HG02610 (cell line): ENCODE data around the gene GPR3.
"Not testable (repeated sequence)": the region's sequence is repeated elsewhere in the genome, so short reads cannot be mapped to it uniquely, and the experiment has no call there.

ENCODE experiments used
- ATAC-seq: cut with Tn5 transposase; IDR thresholded peaks from one replicate; pipeline ENCODE4 v1.9.1; 2021; ENCODE audit warnings: mild to moderate bottlenecking, moderate library complexity; ENCODE audit not compliant: unreplicated experiment

The GPR3 gene

GRCh38 chr1:27377760-27378495, 14.5 kb upstream of the GPR3 start:
- ATAC-seq = no peak

GRCh38 chr1:27379564-27380122, 12.8 kb upstream of the GPR3 start:
- ATAC-seq = no peak

DNA sequence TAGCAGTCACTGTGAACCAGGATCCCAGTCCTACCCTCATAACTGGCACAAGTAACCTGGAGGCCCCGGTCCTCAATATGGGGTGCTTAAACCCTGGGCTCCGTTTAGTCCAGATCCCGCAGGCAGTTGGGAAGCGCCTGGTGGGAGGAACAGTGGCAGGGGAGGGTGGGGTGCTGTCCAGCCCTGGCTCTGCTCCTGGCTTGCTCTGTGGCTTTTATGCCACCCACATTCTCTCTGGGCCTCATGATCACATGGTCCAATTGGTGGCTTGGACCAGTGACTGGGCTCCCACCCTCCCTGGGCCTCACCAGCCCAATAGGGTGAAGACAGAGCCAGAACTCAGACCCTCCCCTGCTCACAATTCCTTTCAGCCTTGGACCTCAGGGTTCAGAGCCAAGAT, 12.2 kb upstream of the GPR3 start:
- no peak for ATAC-seq

DNA sequence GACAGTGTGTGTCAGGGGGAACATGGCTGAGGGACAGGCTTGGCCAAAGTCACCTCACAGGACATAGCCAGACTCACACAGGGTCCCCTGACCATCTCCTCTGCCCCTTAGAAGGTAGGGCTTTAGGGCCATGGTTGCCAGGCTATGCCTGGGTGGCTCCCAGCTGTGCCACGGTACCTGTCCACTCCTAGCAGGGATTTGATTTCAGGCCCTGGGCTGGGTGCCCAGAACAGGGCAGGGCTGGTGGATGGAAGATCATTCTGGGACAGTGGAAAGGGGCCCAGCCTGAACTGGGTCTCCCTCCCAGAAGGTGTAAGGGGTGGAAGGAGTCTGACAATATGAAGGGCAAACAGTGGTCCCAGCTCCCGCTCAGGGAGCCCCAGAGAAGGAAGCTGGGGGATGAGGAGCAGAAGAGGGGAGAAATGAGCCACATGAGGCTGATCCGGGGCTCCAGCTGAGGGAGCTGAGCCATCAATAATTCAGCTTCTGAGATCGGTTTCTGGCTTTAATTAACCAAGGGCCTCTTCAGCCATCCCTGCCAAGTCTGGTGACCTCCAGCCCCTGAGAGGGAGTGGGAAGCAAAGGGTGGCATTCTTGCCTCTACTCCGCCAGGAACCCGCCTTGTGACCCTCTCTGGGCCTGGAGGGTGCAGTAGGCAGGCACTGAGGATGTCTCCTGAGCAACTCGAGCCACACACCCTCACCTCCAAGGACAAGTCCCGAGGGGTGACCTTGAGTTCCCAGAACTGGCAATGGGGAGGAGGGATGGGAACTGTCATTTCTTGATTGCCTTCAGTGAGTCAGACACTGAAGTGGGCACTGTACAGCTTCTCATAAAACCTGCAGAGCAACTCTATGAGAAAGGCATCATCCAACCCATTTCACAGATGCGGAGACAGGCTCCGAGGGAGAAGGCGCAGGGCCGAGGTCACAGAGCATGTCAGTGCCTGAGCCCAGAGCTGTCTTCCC, 11.4 kb upstream of the GPR3 start:
- ATAC-seq = no peak

GRCh38 chr1:27381969-27382762, 10.3 kb upstream of the GPR3 start:
- ATAC-seq = no peak

GRCh38 chr1:27383039-27383605, 9.3 kb upstream of the GPR3 start, which contains the start of gene CD164L2:
Gene CD164L2 (minus strand): TSS chr1:27383333. CDS start chr1:27383239, 94 bp downstream.
- no peak for ATAC-seq

DNA sequence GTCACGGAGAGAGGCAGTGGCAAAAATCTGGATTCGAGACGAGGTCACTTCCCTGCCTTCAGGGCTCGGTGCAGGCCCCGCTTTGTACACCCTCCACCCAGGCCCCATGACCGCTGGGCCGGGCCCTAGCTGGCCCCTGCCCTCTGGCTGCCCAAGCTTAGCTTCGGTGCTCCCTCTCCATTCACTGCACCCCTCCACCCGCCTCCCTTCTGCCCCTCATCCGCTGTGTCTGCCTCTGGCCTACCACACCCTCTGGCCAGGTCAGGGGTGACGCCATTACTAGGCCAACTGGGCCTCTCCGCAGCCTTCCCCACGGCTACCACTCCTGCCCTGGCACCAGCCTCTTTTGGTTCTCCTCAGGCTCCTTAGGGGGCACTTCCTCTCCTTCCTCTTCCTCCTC, 8.8 kb upstream of the GPR3 start:
- ATAC-seq = no peak

DNA sequence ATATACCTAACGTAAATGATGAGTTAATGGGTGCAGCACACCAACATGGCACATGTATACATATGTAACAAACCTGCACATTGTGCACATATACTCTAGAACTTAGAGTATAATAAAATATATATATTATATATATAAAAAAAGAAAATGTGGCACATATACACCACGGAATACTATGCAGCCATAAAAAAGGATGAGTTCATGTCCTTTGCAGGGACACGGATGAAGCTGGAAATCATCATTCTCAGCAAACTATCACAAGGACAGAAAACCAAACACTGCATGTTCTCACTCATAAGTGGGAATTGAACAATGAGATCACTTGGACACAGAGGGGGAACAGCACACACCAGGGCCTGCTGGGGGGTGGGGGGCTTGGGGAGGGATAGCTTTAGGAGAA, 7.6 kb upstream of the GPR3 start:
- ATAC-seq = not testable (repeated sequence)

GRCh38 chr1:27388337-27389005, 4.0 kb upstream of the GPR3 start:
- no peak for ATAC-seq

DNA sequence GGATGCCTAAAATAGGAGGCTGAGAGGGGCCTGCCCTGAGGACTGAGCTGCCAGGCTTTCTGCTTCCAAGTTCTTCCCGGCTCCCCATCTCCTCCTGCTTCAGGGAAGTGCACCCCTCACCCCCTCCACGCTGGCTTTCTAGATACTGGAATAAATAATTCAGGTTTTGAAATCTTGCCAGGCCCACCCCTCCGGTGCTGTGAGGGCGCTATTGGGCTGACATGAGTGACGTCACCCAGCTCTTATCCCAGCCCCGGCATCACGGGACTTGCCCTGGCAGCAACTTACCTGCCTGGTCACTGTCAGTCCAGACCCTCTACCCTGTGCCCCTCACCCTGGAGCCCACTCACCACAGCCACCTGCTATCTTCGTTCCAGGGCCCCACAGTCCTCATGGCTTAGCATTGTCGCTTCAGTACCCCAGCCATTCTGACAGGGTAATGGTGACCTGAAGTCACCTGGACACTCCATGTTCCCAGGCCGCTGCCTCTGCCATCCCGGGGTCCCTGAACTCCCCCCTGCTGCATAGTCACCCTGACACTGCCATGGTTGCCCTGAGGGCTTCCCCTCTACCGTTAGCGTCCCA, 819 bp upstream of the GPR3 start:
- ATAC-seq = no peak

GRCh38 chr1:27392778-27393635, 585 bp downstream of the GPR3 start:
- ATAC-seq = no peak

- no peak for ATAC-seq
Measured at GRCh38 chr1:27393641-27394281, 1.3 kb downstream of the GPR3 start.

DNA sequence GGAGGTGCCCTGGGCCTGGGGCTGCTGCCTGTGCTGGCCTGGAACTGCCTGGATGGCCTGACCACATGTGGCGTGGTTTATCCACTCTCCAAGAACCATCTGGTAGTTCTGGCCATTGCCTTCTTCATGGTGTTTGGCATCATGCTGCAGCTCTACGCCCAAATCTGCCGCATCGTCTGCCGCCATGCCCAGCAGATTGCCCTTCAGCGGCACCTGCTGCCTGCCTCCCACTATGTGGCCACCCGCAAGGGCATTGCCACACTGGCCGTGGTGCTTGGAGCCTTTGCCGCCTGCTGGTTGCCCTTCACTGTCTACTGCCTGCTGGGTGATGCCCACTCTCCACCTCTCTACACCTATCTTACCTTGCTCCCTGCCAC, 1.8 kb downstream of the GPR3 start:
- ATAC-seq = no peak

DNA sequence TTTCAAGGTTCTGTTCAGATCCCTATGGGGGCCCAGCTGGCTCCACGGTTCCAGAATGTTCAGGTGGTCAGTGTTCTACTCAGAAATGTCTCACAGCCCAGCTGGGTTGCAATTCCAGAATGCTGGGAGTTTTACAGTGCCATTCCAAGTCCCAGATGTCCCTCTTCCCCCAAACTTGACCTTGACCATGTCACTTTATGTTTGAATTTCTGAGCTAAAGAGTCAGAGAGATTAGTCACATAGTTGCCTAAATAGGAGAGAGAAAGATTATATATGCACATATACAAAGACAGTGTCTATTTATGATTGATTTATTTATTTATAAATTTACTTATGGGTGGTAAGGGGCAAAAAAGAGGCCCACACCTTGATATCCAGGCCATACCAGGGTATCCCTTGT, 2.5 kb downstream of the GPR3 start:
- ATAC-seq = no peak

DNA sequence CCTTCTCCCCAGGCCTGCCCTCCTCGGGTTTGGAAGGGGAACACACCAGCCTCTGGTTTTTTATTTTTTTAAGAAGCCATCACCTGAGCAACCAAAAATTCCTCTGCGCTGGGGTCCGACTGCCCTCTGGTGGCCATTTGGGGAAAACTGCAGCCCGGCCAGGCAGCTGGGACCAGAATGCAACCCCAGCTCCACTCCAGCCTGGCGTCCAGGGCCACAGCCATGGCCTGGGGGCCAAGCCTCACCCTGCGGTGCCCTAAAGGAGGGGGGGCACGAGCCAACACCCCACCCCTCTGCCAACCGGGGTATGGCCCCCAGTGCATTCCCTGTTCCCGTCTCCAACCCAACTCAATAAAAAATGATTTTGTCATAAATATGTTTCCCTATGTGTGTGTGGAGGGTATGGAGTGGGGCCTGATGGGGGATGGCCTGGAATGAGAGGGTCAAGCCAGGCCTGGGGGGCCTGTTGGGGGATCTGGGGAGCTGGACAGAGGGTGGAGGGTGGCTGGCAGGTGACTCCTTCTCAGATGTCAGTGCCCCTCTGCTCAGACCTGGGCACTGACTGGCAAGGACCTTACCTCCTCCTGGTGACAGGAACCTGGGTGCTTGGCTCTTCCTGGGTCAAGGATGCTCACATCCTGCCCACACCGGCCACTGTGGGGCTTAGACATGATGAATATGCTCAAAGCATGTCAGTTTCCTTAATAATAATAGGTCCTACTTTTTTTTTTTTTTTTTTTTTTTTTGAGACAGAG, 3.2 kb downstream of the GPR3 start:
- ATAC-seq = no peak

GRCh38 chr1:27397110-27397509, 4.7 kb downstream of the GPR3 start:
- no peak for ATAC-seq

DNA sequence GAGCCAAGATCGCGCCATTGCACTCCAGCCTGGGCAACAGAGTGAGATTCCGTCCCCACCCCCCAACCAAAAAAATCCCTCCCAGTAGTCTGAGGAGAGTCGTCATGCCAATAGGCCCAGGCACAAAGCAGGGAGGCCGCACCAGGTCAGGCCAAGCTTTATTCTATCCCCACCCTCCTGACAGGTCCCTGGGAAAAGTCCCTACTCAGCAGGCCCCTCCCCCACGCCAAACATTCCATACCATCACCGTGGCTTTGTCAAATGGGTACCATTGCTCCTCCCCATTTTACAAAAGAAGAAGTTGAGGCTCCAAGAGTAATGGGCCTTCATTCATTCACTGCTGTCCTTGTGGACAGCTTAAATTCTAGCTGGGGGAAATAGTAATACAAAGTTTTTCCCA, 5.3 kb downstream of the GPR3 start:
- no peak for ATAC-seq
